ENCODE results near the gene GPR150. TPM values are rescaled to one million over a fixed set of nuclear protein-coding genes. Genes with fewer than 3 reads are reported as not detected.

GPR150 gene
- total RNA-seq, 2 donors from 2014 or later = 3.3 to 6.0 TPM

DNA sequence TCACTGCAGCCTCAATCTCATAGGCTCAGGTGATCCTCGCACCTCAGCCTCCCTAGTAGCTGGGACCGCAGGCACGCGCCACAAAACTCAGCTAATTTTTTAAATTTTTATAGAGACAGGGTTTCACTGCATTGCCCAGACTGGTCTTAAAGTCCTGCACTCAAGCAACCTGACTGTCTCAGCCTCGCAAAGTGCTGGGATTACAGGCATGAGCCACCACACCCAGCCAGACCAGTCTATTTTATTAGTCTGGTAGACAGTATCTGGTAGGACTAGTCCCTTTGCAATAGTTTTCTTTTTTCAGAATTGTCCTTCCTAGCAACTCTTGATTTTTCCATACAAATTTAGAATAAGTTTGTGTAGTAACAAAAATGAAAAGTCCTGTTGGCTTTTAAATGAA lies 14.1 kb upstream of the GPR150 start:
- no peaks in the 10 kb centered on the region for H3K36me3 ChIP-seq (replicated peaks in 1 of 2; ENCODE audit: insufficient read depth in 1 of 2, low read depth in 2 of 2)
- H3K4me1 ChIP-seq = peaks cover 13% of the 10 kb centered on the region
- 90 to 96% methylated on average over 5 of the region's 5 CpGs for WGBS, 2 donors
- H3K27me3 ChIP-seq = no peaks in the 10 kb centered on the region
- no peaks in the 10 kb centered on the region for H3K9me3 ChIP-seq
- no peak overlapping the region for H3K4me3 ChIP-seq
- TF ChIP-seq, protein P1, sequence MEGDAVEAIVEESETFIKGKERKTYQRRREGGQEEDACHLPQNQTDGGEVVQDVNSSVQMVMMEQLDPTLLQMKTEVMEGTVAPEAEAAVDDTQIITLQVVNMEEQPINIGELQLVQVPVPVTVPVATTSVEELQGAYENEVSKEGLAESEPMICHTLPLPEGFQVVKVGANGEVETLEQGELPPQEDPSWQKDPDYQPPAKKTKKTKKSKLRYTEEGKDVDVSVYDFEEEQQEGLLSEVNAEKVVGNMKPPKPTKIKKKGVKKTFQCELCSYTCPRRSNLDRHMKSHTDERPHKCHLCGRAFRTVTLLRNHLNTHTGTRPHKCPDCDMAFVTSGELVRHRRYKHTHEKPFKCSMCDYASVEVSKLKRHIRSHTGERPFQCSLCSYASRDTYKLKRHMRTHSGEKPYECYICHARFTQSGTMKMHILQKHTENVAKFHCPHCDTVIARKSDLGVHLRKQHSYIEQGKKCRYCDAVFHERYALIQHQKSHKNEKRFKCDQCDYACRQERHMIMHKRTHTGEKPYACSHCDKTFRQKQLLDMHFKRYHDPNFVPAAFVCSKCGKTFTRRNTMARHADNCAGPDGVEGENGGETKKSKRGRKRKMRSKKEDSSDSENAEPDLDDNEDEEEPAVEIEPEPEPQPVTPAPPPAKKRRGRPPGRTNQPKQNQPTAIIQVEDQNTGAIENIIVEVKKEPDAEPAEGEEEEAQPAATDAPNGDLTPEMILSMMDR (IDR thresholded peaks at IDR 0.05) = no peak
- TF ChIP-seq POLR2A (IDR thresholded peaks at IDR 0.05) = no peak
- DNase-seq = no peak
- no peak for ATAC-seq
- intact Hi-C loops (cut with DNase I) = no loop called here
- no peak overlapping the region for H3K27ac ChIP-seq

DNA sequence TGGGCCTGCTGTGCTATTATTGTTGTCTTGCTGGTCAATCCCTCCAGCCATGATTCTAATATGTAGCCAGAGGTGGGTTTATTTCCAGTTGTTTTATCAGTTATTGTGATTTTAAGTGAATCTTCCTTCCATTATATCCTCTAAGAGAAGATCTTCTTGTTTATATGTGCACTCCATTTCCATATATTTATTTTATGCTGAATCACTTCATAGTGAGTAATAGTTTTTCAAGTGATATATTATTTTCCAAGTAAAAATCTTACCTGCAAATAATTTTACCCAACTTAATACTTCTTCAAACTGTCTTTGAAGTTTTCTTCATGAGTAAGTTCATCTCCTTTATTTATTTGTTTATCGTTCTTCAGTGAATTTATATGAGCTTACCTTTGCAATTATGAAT lies 13.5 kb upstream of the GPR150 start:
- Histone ChIP-seq H3K4me3 (no peak overlapping the region), H3K27ac (no peak overlapping the region), H3K9me3 (no peaks in the 10 kb centered on the region), H3K27me3 (no peaks in the 10 kb centered on the region), H3K36me3 (replicated peaks in 1 of 2; ENCODE audit: insufficient read depth in 1 of 2, low read depth in 2 of 2) (no peaks in the 10 kb centered on the region), H3K4me1 (peaks cover 13% of the 10 kb centered on the region)
- intact Hi-C loops (cut with DNase I) = no loop called here
- TF ChIP-seq POLR2A (IDR thresholded peaks at IDR 0.05) = no peak
- TF ChIP-seq, protein P1 (IDR thresholded peaks at IDR 0.05) = no peak
- DNase-seq = no peak
- no peak for ATAC-seq
- 92 to 95% methylated on average over 1 of the region's 1 CpG for WGBS, 2 donors

DNA sequence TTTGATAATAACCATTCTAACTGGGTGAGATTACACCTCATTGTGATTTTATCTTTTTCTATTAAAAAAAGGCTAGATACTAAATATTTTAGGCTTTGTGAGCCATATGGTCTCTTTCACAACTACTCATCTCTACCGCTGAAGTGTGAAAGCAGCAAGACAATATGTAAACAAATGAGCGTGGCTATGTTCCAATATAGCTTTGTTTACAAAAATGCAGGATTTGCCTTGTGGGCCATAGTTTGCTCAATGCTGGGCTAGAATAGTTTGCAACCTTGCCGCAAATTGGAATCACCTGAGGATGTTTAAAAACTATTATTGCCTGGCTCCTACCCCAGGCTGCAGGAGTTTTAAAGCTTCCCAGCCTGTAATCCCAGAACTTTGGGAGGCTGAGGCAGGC lies 10.2 kb upstream of the GPR150 start:
- Histone ChIP-seq H3K27me3 (no peaks in the 10 kb centered on the region), H3K36me3 (replicated peaks in 1 of 2; ENCODE audit: insufficient read depth in 1 of 2, low read depth in 2 of 2) (no peaks in the 10 kb centered on the region), H3K27ac (no peak overlapping the region), H3K4me3 (no peak overlapping the region), H3K9me3 (no peaks in the 10 kb centered on the region), H3K4me1 (peaks cover 26% of the 10 kb centered on the region)
- DNase-seq = no peak
- intact Hi-C loops (cut with DNase I) = no loop called here
- no peak for ATAC-seq
- TF ChIP-seq POLR2A (IDR thresholded peaks at IDR 0.05) = no peak
- TF ChIP-seq, protein P1 (IDR thresholded peaks at IDR 0.05) = no peak
- 20 to 33% methylated on average over 3 of the region's 3 CpGs for WGBS, 2 donors

DNA sequence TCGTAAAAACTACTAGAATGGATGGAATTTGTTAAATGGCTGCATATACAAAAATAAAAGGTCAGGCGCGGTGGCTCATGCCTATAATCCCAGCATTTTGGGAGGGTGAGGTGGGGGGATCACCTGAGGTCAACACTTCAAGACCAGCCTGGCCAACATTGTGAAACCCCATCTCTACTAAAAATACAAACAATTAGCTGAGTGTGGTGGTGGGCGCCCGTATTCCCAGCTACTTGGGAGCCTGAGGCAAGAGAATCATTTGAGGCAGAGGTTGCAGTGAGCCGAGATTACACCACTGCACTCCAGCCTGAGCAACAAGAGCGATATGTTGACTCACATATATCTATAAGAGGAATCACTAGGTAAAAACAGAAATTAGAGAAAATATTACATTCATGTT lies 9.3 kb upstream of the GPR150 start:
- Histone ChIP-seq H3K27ac (no peak overlapping the region), H3K4me3 (no peak overlapping the region), H3K36me3 (replicated peaks in 1 of 2; ENCODE audit: insufficient read depth in 1 of 2, low read depth in 2 of 2) (no peaks in the 10 kb centered on the region), H3K9me3 (no peaks in the 10 kb centered on the region), H3K27me3 (no peaks in the 10 kb centered on the region), H3K4me1 (peaks cover 26% of the 10 kb centered on the region)
- intact Hi-C loops (cut with DNase I) = no loop called here
- WGBS, 2 donors = 94 to 98% methylated on average over 7 of the region's 7 CpGs
- DNase-seq (no peak), ATAC-seq (no peak)
- TF ChIP-seq, protein P1 (IDR thresholded peaks at IDR 0.05) = no peak
- TF ChIP-seq POLR2A (IDR thresholded peaks at IDR 0.05) = no peak

DNA sequence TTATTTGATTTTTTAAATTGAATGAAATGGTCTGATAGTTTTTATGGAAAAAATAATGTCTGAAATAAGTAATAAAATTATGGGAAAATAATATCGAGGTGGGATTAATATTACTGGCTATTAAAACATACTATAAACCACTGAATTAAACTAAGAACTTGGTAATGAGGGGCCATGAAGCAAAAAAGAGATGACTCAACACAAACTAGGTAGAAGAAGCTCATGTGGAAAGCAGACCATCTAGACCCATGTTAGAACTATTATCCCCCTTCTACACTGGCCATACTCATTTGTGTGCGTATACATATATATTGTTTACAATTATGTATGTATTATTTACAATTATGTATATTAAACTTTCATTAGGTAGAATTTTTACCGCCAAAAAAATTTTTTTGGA lies 8.5 kb upstream of the GPR150 start:
- 92 to 93% methylated on average over 3 of the region's 3 CpGs for WGBS, 2 donors
- no peak overlapping the region for H3K27ac ChIP-seq
- no peaks in the 10 kb centered on the region for H3K27me3 ChIP-seq
- peaks cover 26% of the 10 kb centered on the region for H3K4me1 ChIP-seq
- ATAC-seq (no peak), DNase-seq (no peak)
- H3K4me3 ChIP-seq = no peak overlapping the region
- no peak for TF ChIP-seq POLR2A (IDR thresholded peaks at IDR 0.05)
- TF ChIP-seq, protein P1 (IDR thresholded peaks at IDR 0.05) = no peak
- intact Hi-C loops (cut with DNase I) = no loop called here
- no peaks in the 10 kb centered on the region for H3K9me3 ChIP-seq
- H3K36me3 ChIP-seq (replicated peaks in 1 of 2; ENCODE audit: insufficient read depth in 1 of 2, low read depth in 2 of 2) = no peaks in the 10 kb centered on the region

All from body of pancreas (tissue), 4 donors.